Right lobe of liver (tissue), 4 donors: ENCODE data around the gene CCDC32.

Experiments
- CTCF ChIP-seq, 4 donors: fragments of 200-600 bp in 3 of 4; fragments of 450-650 bp in 1 of 4; IDR thresholded peaks; one replicate each; pipeline versions ENCODE4 v1.5.1 to v1.8.0; 2016 to 2022; ENCODE audit warnings: antibody characterized with exemption in 4 of 4, mild to moderate bottlenecking in 2 of 4
- POLR2A ChIP-seq: fragments of 450-650 bp; IDR thresholded peaks from one replicate; pipeline ENCODE4 v1.6.1; 2017; ENCODE audit warnings: antibody characterized with exemption, mild to moderate bottlenecking
- donor health status: DM: no; HTN: no; CAD: no.
- donor health status: DM: no; HTN: no; CAD: no.
- donor health status: DM: no; HTN: yes; CAD: no.

GRCh38 chr15:40584191-40584590, 19.3 kb upstream of the CCDC32 start:
- no peak for TF ChIP-seq CTCF (IDR thresholded peaks at IDR 0.05)
- TF ChIP-seq POLR2A = no peak
